Liver (tissue), 3 donors: Measurements from ENCODE around the gene FAM25A.

ENCODE experiments used
- RAD21 ChIP-seq, 2 donors: IDR thresholded peaks; 2 replicates each; pipeline ENCODE4 v1.6.1; 2016; ENCODE audit warnings: antibody characterized with exemption in 2 of 2, mild to moderate bottlenecking in 2 of 2
- SP1 ChIP-seq: IDR thresholded peaks from 2 replicates; pipeline ENCODE4 v1.6.1; 2018; ENCODE audit warnings: antibody characterized with exemption, mild to moderate bottlenecking
- YY1 ChIP-seq: IDR thresholded peaks from 2 replicates; pipeline ENCODE4 v1.6.1; 2016; ENCODE audit warnings: antibody characterized with exemption, mild to moderate bottlenecking
- TF ChIP-seq, protein P1 (sequence below): fragments of 150-350 bp; IDR thresholded peaks from 2 replicates; pipeline ENCODE4 v1.5.1; 2017; ENCODE audit warnings: improper control_type of control experiment, low read depth, low read length; ENCODE audit not compliant: missing input control
- TF ChIP-seq, protein P2 (sequence below): IDR thresholded peaks from 2 replicates; pipeline ENCODE4 v1.6.1; 2016; ENCODE audit warnings: antibody characterized with exemption, mild to moderate bottlenecking
- TF ChIP-seq, protein P3 (sequence below): IDR thresholded peaks from 2 replicates; pipeline ENCODE4 v1.6.1; 2016; ENCODE audit warnings: antibody characterized with exemption
- donor health status: healthy.
- donor health status: healthy.

DNA sequence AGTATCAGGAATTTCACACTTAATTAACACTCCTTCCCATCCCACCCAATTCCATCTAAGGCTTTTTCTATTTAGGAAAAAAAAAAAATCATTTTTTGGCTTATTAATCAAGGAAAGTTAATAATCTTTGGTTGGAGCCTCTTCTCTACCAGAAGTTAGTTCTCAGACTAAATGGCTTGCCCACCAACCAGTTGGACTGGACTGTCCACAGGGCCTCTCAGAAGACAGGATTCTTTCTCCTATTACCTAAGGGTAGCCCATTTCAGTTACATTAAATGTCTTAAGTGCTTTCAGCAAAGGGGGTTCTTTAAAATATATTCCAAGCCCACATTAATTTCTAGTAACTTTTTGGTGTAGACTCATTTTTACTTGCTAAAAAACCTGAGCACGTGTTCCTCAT, 39.3 kb downstream of the FAM25A start:
- TF ChIP-seq, protein P1, sequence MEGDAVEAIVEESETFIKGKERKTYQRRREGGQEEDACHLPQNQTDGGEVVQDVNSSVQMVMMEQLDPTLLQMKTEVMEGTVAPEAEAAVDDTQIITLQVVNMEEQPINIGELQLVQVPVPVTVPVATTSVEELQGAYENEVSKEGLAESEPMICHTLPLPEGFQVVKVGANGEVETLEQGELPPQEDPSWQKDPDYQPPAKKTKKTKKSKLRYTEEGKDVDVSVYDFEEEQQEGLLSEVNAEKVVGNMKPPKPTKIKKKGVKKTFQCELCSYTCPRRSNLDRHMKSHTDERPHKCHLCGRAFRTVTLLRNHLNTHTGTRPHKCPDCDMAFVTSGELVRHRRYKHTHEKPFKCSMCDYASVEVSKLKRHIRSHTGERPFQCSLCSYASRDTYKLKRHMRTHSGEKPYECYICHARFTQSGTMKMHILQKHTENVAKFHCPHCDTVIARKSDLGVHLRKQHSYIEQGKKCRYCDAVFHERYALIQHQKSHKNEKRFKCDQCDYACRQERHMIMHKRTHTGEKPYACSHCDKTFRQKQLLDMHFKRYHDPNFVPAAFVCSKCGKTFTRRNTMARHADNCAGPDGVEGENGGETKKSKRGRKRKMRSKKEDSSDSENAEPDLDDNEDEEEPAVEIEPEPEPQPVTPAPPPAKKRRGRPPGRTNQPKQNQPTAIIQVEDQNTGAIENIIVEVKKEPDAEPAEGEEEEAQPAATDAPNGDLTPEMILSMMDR = no peak
- TF ChIP-seq SP1 (no peak), YY1 (no peak), RAD21 (IDR thresholded peaks at IDR 0.05) (no peak)
- TF ChIP-seq, protein P2, sequence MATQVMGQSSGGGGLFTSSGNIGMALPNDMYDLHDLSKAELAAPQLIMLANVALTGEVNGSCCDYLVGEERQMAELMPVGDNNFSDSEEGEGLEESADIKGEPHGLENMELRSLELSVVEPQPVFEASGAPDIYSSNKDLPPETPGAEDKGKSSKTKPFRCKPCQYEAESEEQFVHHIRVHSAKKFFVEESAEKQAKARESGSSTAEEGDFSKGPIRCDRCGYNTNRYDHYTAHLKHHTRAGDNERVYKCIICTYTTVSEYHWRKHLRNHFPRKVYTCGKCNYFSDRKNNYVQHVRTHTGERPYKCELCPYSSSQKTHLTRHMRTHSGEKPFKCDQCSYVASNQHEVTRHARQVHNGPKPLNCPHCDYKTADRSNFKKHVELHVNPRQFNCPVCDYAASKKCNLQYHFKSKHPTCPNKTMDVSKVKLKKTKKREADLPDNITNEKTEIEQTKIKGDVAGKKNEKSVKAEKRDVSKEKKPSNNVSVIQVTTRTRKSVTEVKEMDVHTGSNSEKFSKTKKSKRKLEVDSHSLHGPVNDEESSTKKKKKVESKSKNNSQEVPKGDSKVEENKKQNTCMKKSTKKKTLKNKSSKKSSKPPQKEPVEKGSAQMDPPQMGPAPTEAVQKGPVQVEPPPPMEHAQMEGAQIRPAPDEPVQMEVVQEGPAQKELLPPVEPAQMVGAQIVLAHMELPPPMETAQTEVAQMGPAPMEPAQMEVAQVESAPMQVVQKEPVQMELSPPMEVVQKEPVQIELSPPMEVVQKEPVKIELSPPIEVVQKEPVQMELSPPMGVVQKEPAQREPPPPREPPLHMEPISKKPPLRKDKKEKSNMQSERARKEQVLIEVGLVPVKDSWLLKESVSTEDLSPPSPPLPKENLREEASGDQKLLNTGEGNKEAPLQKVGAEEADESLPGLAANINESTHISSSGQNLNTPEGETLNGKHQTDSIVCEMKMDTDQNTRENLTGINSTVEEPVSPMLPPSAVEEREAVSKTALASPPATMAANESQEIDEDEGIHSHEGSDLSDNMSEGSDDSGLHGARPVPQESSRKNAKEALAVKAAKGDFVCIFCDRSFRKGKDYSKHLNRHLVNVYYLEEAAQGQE = no peak
- TF ChIP-seq, protein P3, sequence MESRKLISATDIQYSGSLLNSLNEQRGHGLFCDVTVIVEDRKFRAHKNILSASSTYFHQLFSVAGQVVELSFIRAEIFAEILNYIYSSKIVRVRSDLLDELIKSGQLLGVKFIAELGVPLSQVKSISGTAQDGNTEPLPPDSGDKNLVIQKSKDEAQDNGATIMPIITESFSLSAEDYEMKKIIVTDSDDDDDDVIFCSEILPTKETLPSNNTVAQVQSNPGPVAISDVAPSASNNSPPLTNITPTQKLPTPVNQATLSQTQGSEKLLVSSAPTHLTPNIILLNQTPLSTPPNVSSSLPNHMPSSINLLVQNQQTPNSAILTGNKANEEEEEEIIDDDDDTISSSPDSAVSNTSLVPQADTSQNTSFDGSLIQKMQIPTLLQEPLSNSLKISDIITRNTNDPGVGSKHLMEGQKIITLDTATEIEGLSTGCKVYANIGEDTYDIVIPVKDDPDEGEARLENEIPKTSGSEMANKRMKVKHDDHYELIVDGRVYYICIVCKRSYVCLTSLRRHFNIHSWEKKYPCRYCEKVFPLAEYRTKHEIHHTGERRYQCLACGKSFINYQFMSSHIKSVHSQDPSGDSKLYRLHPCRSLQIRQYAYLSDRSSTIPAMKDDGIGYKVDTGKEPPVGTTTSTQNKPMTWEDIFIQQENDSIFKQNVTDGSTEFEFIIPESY = no peak
